Measurements from ENCODE around the gene WFS1.

GRCh38 chr4:6309777-6310176 lies 40.1 kb downstream of the WFS1 start:
- TF ChIP-seq CTCF (CRISPR knock-in tag; IDR thresholded peaks at IDR 0.05) (no peak), TBP (CRISPR knock-in tag; IDR thresholded peaks at IDR 0.05) (no peak), EZH2 (conservative IDR thresholded peaks at IDR 0.05; ENCODE audit: low read depth, low read length) (no peak), CBX5 (CRISPR knock-in tag; IDR thresholded peaks at IDR 0.05; ENCODE audit: borderline replicate concordance) (no peak), PRDM10 (CRISPR knock-in tag; IDR thresholded peaks at IDR 0.05; ENCODE audit: low read depth) (no peak), MLX (CRISPR knock-in tag; IDR thresholded peaks at IDR 0.05) (no peak), FOXP1 (IDR thresholded peaks at IDR 0.05) (no peak), FOXP1 (CRISPR knock-in tag; IDR thresholded peaks at IDR 0.05) (no peak), ZNF260 (CRISPR knock-in tag; IDR thresholded peaks at IDR 0.05; ENCODE audit: borderline replicate concordance, low read depth) (no peak), GABPA (IDR thresholded peaks at IDR 0.05; ENCODE audit: low read depth, low read length) (no peak), GABPA (CRISPR knock-in tag; IDR thresholded peaks at IDR 0.05; ENCODE audit: low read depth) (no peak), POLR2AphosphoS2 (IDR thresholded peaks at IDR 0.05; ENCODE audit: low read depth, low read length) (no peak), KDM5B (CRISPR knock-in tag; IDR thresholded peaks at IDR 0.05; ENCODE audit: borderline replicate concordance) (no peak)
